Endodermal cell (in vitro differentiated cells): Measurements from ENCODE around the gene PLA2G12B. TPM values are rescaled to one million over a fixed set of nuclear protein-coding genes. Genes with fewer than 3 reads are reported as not detected.

ENCODE experiments used
- DNase-seq: peaks from one replicate; pipeline ENCODE4 v3.0.0-alpha.2; 2017
- H3K27ac ChIP-seq: 2 replicates; pipeline ENCODE4 v1.5.1; 2013; ENCODE audit warnings: mild to moderate bottlenecking, low read depth, low read length, moderate library complexity
- H3K27me3 ChIP-seq: 2 replicates; pipeline ENCODE4 v1.6.1; 2013; ENCODE audit warnings: mild to moderate bottlenecking, low read length, moderate library complexity; ENCODE audit not compliant: insufficient read depth, control insufficient read depth, poor library complexity, severe bottlenecking
- H3K36me3 ChIP-seq: 2 replicates; pipeline ENCODE4 v1.7.0; 2013; ENCODE audit warnings: mild to moderate bottlenecking, low read length, moderate library complexity; ENCODE audit not compliant: control insufficient read depth, insufficient read depth
- H3K4me1 ChIP-seq: one replicate; pipeline ENCODE4 v1.7.0; 2013; ENCODE audit warnings: low read length; ENCODE audit not compliant: control insufficient read depth, insufficient read depth
- H3K4me3 ChIP-seq: 2 replicates; pipeline ENCODE4 v1.5.1; 2013; ENCODE audit warnings: mild to moderate bottlenecking, low read length, moderate library complexity
- H3K9ac ChIP-seq: 2 replicates; pipeline ENCODE4 v1.6.1; 2013; ENCODE audit warnings: mild to moderate bottlenecking, low read length, moderate library complexity; ENCODE audit not compliant: poor library complexity, severe bottlenecking; ENCODE audit errors: extremely low read depth
- H3K9me3 ChIP-seq: 2 replicates; pipeline ENCODE4 v1.6.1; 2013; ENCODE audit warnings: mild to moderate bottlenecking, low read length, moderate library complexity; ENCODE audit not compliant: control insufficient read depth
- H3K27ac Mint-ChIP-seq: 2 replicates; pipeline ENCODE4 v1.8.0; 2020; ENCODE audit warnings: mixed read lengths
- H3K27me3 Mint-ChIP-seq: 2 replicates; pipeline ENCODE4 v1.8.0; 2021; ENCODE audit warnings: mild to moderate bottlenecking, mixed read lengths; ENCODE audit not compliant: insufficient read depth
- H3K36me3 Mint-ChIP-seq: 2 replicates; pipeline ENCODE4 v1.8.0; 2020; ENCODE audit warnings: low read depth, mixed read lengths
- H3K4me1 Mint-ChIP-seq: 2 replicates; pipeline ENCODE4 v1.8.0; 2020; ENCODE audit warnings: mixed read lengths
- H3K4me3 Mint-ChIP-seq: 2 replicates; pipeline ENCODE4 v1.8.0; 2020; ENCODE audit warnings: mild to moderate bottlenecking, moderate library complexity, mixed read lengths
- H3K9me3 Mint-ChIP-seq: 2 replicates; pipeline ENCODE4 v1.8.0; 2020; ENCODE audit warnings: mild to moderate bottlenecking, mixed read lengths
- WGBS, 2 experiments: methylation state at CpG; one replicate each; pipeline versions ENCODE4 v1.1.5 to v1.1.7; 2013; ENCODE audit warnings: missing lambda C conversion rate in 2 of 2, mixed read lengths in 1 of 2; ENCODE audit not compliant: insufficient coverage in 1 of 2, insufficient read length in 1 of 2; 5-methylcytosine and 5-hydroxymethylcytosine counted together
- total RNA-seq, 2 donors: library from RNA; stranded (reverse); fragmentation: NEBNext Ultra II Directional in 1 of 2; extraction: Animal tissue kit (Norgen Biotek cat#: 25700) in 1 of 2; gene quantifications; 2 replicates in 1 of 2; 3 replicates in 1 of 2; pipeline ENCODE4 v1.2.1, GENCODE V29; 2021
- TF ChIP-seq, protein P1 (sequence below): fragments of 200-600 bp; sonication (generic); conservative IDR thresholded peaks from 2 replicates; pipeline ENCODE4 v1.5.0; 2021; ENCODE audit warnings: antibody characterized with exemption, mild to moderate bottlenecking

PLA2G12B gene
- total RNA-seq, 2 donors from 2014 or later, result 0.64 to 0.93 TPM

DNA sequence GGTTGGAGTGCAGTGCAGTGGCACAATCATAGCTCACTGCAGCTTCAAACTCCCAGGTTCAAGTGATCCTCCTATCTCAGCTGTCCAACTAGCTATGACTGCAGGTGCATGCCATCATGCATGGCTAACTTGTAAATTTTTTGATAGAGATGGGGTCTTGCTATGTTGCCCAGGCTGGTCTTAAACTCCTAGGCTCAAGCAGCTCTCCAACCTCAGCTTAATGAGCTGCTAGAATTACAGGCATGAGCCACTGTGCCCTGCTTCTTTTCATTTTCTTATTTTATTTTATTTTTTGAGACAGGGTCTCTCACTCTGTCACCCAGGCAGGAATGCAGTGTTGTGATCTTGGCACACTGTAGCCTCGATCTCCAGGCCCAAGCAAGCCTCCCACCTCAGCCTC, 7.6 kb downstream of the PLA2G12B start:
- H3K27ac Mint-ChIP-seq, result no peak overlapping the region
- Histone ChIP-seq H3K4me3 (no peak overlapping the region), H3K36me3 (no peaks in the 10 kb centered on the region), H3K27ac (no peak overlapping the region), H3K27me3 (peaks cover 4% of the 10 kb centered on the region), H3K9ac (no peak overlapping the region), H3K4me1 (no peaks in the 10 kb centered on the region), H3K9me3 (peaks cover 3% of the 10 kb centered on the region)
- no peaks in the 10 kb centered on the region for H3K9me3 Mint-ChIP-seq
- no peak overlapping the region for H3K4me3 Mint-ChIP-seq
- TF ChIP-seq, protein P1, sequence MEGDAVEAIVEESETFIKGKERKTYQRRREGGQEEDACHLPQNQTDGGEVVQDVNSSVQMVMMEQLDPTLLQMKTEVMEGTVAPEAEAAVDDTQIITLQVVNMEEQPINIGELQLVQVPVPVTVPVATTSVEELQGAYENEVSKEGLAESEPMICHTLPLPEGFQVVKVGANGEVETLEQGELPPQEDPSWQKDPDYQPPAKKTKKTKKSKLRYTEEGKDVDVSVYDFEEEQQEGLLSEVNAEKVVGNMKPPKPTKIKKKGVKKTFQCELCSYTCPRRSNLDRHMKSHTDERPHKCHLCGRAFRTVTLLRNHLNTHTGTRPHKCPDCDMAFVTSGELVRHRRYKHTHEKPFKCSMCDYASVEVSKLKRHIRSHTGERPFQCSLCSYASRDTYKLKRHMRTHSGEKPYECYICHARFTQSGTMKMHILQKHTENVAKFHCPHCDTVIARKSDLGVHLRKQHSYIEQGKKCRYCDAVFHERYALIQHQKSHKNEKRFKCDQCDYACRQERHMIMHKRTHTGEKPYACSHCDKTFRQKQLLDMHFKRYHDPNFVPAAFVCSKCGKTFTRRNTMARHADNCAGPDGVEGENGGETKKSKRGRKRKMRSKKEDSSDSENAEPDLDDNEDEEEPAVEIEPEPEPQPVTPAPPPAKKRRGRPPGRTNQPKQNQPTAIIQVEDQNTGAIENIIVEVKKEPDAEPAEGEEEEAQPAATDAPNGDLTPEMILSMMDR, result no peak
- no peak for DNase-seq
- whole genome bisulfite sequencing, 2 experiments, result 92 to 100% methylated on average over 1 of the region's 1 CpG
- H3K36me3 Mint-ChIP-seq, result no peaks in the 10 kb centered on the region
- H3K27me3 Mint-ChIP-seq, result peaks cover 2% of the 10 kb centered on the region
- no peaks in the 10 kb centered on the region for H3K4me1 Mint-ChIP-seq

DNA sequence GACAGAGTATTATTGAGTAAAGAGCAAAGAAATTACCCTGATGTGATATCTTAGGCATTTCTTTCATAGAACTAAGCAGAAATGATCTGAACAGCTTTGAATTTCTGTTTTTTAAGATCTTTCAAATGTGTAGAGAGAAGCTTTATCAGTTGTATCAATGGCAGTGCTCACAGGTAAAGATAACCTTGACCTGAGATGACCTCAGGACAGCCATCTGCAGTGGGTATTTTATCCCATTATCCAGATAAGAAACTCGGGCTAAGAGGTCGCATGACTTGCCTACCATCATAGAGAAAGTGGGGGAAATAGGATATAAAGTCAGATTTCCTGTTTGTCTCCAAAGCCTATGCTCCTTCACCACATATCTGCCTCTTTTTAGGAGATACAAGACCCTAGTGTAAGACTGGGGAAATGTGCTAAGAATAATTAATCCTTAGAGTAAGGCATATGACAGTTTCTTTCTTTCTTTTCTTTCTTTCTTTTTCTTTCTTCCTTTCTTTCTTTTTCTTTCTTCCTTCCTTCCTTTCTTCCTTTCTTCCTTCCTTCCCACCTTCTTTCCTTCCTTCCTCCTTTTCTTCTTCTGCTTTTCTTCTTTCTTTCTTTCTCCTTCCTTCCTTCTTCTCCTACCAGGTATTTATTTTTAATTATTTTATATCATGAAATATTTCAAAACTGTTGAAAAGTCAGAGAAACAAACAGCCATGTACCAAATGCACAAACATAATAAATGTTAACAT, 10.9 kb downstream of the PLA2G12B start:
- no peaks in the 10 kb centered on the region for H3K9me3 ChIP-seq
- Mint-ChIP-seq H3K27me3 (peaks cover 2% of the 10 kb centered on the region), H3K4me3 (no peak overlapping the region), H3K9me3 (no peaks in the 10 kb centered on the region), H3K4me1 (no peaks in the 10 kb centered on the region), H3K36me3 (no peaks in the 10 kb centered on the region), H3K27ac (no peak overlapping the region)
- H3K4me1 ChIP-seq, result no peaks in the 10 kb centered on the region
- no peak overlapping the region for H3K27ac ChIP-seq
- TF ChIP-seq, protein P1, result no peak
- no peaks in the 10 kb centered on the region for H3K36me3 ChIP-seq
- H3K9ac ChIP-seq, result no peak overlapping the region
- DNase-seq, result no peak
- peaks cover 4% of the 10 kb centered on the region for H3K27me3 ChIP-seq
- no peak overlapping the region for H3K4me3 ChIP-seq
- 72 to 100% methylated on average over 1 to 2 of the region's 2 CpGs for WGBS, 2 experiments

DNA sequence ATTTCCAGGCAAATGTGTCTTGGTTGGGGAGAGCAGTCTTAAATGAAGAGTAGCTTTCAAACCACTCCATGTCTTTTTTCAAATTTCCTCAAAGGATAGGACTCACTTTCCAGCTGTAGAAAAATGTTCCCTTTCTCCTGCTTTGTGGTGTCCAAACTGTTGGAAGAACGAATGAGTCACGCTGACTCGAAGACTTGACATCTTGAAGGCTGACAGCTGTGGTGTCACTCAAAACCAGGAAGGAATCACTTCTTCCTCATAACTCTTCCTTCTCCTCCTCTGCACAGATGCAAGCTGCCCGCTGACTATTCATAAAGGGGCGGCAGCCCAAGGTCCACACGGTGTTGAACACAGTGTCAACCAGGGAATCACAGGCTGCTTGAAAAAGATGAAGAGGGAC, 19.2 kb downstream of the PLA2G12B start:
- DNase-seq, result no peak
- H3K9me3 Mint-ChIP-seq, result no peaks in the 10 kb centered on the region
- H3K4me3 Mint-ChIP-seq, result no peak overlapping the region
- no peaks in the 10 kb centered on the region for H3K4me1 Mint-ChIP-seq
- H3K27ac Mint-ChIP-seq, result no peak overlapping the region
- Histone ChIP-seq H3K4me3 (no peak overlapping the region), H3K36me3 (no peaks in the 10 kb centered on the region), H3K9ac (no peak overlapping the region), H3K4me1 (no peaks in the 10 kb centered on the region), H3K27ac (no peak overlapping the region), H3K9me3 (no peaks in the 10 kb centered on the region), H3K27me3 (no peaks in the 10 kb centered on the region)
- TF ChIP-seq, protein P1, result no peak
- no peaks in the 10 kb centered on the region for H3K36me3 Mint-ChIP-seq
- WGBS, 2 experiments, result 94 to 98% methylated on average over 5 to 6 of the region's 6 CpGs
- H3K27me3 Mint-ChIP-seq, result peaks cover 2% of the 10 kb centered on the region
